Measurements from ENCODE around the gene TDRD6.

DNA sequence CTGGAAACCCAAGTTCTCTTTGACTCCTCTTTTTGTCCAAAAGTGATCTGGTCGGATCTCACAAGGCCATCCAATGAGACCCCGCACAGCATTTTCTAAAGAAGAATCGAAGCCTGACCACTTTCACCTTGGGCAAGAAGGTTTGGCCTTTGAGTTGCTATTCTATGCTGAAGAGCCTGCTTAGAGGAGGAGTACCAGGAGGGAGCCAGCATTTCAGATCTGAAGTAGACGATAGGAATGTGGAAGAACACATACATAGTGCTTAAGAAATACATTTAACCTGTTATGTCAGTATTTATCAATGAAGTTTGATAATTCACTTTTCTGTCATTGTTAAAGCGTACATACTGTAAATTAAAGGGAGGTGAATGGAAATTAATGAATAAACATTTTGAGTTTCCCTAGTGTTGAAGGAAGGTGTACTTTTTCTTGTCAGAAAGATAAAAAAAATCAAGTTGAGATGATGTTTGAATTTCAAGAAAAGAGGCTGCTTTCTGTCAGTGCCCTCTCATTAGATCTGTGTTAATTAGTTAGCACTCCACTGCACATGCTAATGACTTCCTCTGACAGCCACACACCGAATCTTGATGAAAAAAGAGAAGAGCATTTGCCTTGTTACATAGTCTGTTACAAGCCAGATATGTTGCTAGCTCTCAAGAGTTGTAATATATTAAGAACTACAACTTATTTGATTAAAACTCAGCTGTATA is 10.9 kb upstream of the TDRD6 start:
- TF ChIP-seq, protein P1, sequence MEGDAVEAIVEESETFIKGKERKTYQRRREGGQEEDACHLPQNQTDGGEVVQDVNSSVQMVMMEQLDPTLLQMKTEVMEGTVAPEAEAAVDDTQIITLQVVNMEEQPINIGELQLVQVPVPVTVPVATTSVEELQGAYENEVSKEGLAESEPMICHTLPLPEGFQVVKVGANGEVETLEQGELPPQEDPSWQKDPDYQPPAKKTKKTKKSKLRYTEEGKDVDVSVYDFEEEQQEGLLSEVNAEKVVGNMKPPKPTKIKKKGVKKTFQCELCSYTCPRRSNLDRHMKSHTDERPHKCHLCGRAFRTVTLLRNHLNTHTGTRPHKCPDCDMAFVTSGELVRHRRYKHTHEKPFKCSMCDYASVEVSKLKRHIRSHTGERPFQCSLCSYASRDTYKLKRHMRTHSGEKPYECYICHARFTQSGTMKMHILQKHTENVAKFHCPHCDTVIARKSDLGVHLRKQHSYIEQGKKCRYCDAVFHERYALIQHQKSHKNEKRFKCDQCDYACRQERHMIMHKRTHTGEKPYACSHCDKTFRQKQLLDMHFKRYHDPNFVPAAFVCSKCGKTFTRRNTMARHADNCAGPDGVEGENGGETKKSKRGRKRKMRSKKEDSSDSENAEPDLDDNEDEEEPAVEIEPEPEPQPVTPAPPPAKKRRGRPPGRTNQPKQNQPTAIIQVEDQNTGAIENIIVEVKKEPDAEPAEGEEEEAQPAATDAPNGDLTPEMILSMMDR (IDR thresholded peaks at IDR 0.05) = no peak
- no peak for TF ChIP-seq POLR2A (IDR thresholded peaks at IDR 0.05)
